ENCODE results near the gene KRTAP1-5.

KRTAP1-5 gene

GRCh38 chr17:40981115-40981514, 45.9 kb downstream of the KRTAP1-5 start:
- Mint-ChIP-seq H3K27ac (peak overlapping the region; percentile 17 to 50 (median 26)), H3K4me1 (peaks cover 35% of the 10 kb centered on the region), H3K4me3 (peak overlapping the region in 1 of 3 experiments; percentile 27), H3K27me3 (ENCODE audit: low read depth) (peaks cover 6% of the 10 kb centered on the region), H3K36me3 (ENCODE audit: low read depth) (no peaks in the 10 kb centered on the region), H3K9me3 (no peaks in the 10 kb centered on the region)
- TF ChIP-seq CTCF (IDR thresholded peaks at IDR 0.05; ENCODE audit: unreplicated experiment in 3 of 3): no peak

GRCh38 chr17:40980596-40980995, 46.4 kb downstream of the KRTAP1-5 start:
- peaks cover 6% of the 10 kb centered on the region for H3K27me3 Mint-ChIP-seq (ENCODE audit: low read depth)
- peak overlapping the region in 2 of 3 experiments; percentile 6 to 27 for H3K4me3 Mint-ChIP-seq
- peaks cover 36% of the 10 kb centered on the region for H3K4me1 Mint-ChIP-seq
- peak overlapping the region; percentile 17 to 50 (median 26) for H3K27ac Mint-ChIP-seq
- no peak for TF ChIP-seq CTCF (IDR thresholded peaks at IDR 0.05; ENCODE audit: unreplicated experiment in 3 of 3)
- H3K36me3 Mint-ChIP-seq (ENCODE audit: low read depth): no peaks in the 10 kb centered on the region
- H3K9me3 Mint-ChIP-seq: no peaks in the 10 kb centered on the region

GRCh38 chr17:40980117-40980516, 46.9 kb downstream of the KRTAP1-5 start:
- TF ChIP-seq CTCF (IDR thresholded peaks at IDR 0.05; ENCODE audit: unreplicated experiment in 3 of 3): no peak
- no peaks in the 10 kb centered on the region for H3K36me3 Mint-ChIP-seq (ENCODE audit: low read depth)
- H3K9me3 Mint-ChIP-seq: no peaks in the 10 kb centered on the region
- peak overlapping the region; percentile 17 to 50 (median 26) for H3K27ac Mint-ChIP-seq
- H3K4me3 Mint-ChIP-seq: peak overlapping the region in 1 of 3 experiments; percentile 14
- peaks cover 41% of the 10 kb centered on the region for H3K4me1 Mint-ChIP-seq
- H3K27me3 Mint-ChIP-seq (ENCODE audit: low read depth): peaks cover 6% of the 10 kb centered on the region

GRCh38 chr17:40978575-40979151, 48.3 kb downstream of the KRTAP1-5 start:
- Mint-ChIP-seq H3K4me3 (no peak overlapping the region), H3K27me3 (ENCODE audit: low read depth) (peaks cover under 1% of the 10 kb centered on the region), H3K4me1 (peaks cover 37% of the 10 kb centered on the region), H3K27ac (peak overlapping the region; percentile 25 to 65 (median 48)), H3K36me3 (ENCODE audit: low read depth) (no peaks in the 10 kb centered on the region), H3K9me3 (no peaks in the 10 kb centered on the region)
- no peak for TF ChIP-seq CTCF (IDR thresholded peaks at IDR 0.05; ENCODE audit: unreplicated experiment in 3 of 3)

Measured in nephron (organoid).